Measurements from ENCODE around the gene PRSS22. TPM values are rescaled to one million over a fixed set of nuclear protein-coding genes. Genes with fewer than 3 reads are reported as not detected.

Gene PRSS22
- total RNA-seq, 6 donors from 2014 or later = 9.3 to 24.8 (median 16.6) TPM

GRCh38 chr16:2828521-2828840 lies 29.5 kb downstream of the PRSS22 start:
- Histone ChIP-seq H3K4me3 (no peak overlapping the region), H3K4me1 (peaks cover 0 to 12% (median 4%) of the 10 kb centered on the region in 4 donors), H3K36me3 (no peaks in the 10 kb centered on the region), H3K9me3 (no peaks in the 10 kb centered on the region), H3K27me3 (no peaks in the 10 kb centered on the region), H3K27ac (no peak overlapping the region)
- ATAC-seq (ENCODE audit: low FRiP score in 2 of 2) (no peak), DNase-seq (no peak)
- TF ChIP-seq CTCF (IDR thresholded peaks at IDR 0.05) (no peak), POLR2AphosphoS5 (IDR thresholded peaks at IDR 0.05) (no peak), EP300 (IDR thresholded peaks at IDR 0.05) (no peak), POLR2A (IDR thresholded peaks at IDR 0.05) (no peak)
- WGBS, 2 donors = 86 to 88% methylated on average over 5 to 8 of the region's 8 CpGs

DNA sequence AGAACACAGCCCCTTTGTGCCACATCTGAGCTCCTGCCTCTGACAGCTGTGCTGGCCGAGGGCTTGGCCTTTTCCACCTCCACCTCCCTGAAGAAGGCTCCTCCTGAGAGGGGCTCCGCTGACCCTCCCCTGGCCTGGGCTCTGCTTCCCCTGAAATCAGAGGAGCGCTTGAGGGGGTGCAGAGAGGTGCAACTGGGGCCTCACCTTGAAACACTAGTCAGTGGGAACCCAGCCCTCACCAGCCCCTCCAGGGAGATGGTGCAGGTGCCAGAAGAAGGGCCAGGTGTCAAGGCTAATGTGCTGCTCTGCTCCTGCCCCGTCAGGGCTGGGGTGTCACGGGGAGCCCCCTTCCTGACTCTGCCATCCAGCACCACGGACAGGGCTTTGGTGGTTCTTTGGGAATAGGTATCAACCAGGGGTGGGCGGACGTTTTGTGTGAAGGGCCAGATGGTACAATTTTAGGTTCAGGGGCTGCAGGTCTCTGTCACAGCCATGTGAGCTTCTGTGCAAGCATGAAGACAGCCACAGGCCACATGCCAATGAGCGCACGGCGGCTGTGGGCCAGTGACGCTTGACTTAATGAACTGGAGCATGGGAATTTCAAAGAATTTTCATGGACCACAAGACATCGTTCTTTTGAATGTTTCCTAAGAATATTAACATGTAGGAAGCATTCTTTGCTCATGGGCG lies 30.0 kb downstream of the PRSS22 start:
- no peak for TF ChIP-seq EP300 (IDR thresholded peaks at IDR 0.05)
- no peak for TF ChIP-seq POLR2A (IDR thresholded peaks at IDR 0.05)
- no peak for TF ChIP-seq POLR2AphosphoS5 (IDR thresholded peaks at IDR 0.05)
- no peak for TF ChIP-seq CTCF (IDR thresholded peaks at IDR 0.05)
- Histone ChIP-seq H3K36me3 (no peaks in the 10 kb centered on the region), H3K4me3 (no peak overlapping the region), H3K9me3 (no peaks in the 10 kb centered on the region), H3K4me1 (peaks cover 0 to 12% (median 4%) of the 10 kb centered on the region in 4 donors), H3K27me3 (no peaks in the 10 kb centered on the region), H3K27ac (no peak overlapping the region)
- ATAC-seq (ENCODE audit: low FRiP score in 2 of 2) = no peak
- no peak for DNase-seq
- 78 to 80% methylated on average over 11 to 14 of the region's 14 CpGs for WGBS, 2 donors

DNA sequence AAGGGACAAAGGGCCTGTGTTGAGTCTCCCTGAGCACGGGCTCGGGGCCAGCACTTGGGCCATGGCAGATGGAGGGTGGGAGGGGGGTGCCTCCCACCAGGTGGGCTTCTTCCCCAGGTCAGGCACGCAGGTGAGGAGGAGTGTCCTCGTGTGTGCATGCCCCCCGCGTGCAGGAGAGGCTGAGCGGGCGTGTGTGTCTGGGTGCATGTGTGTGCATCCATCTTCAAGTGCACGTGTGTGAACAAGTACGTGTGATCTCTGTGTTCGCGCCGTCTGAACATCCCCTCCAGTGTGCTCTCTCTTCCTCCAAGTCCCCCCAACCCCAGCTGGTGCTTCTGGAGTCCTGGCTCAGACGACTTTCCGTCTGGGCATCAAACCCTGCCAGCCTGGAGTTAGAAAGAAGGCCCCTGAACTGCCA lies 30.6 kb downstream of the PRSS22 start:
- no peak overlapping the region for H3K27ac ChIP-seq
- 80 to 88% methylated on average over 6 to 15 of the region's 15 CpGs for WGBS, 2 donors
- no peaks in the 10 kb centered on the region for H3K27me3 ChIP-seq
- no peaks in the 10 kb centered on the region for H3K9me3 ChIP-seq
- peak in 1 of 2 donors; percentile 44 for DNase-seq
- ATAC-seq (ENCODE audit: low FRiP score in 2 of 2) = no peak
- no peaks in the 10 kb centered on the region for H3K36me3 ChIP-seq
- no peak overlapping the region for H3K4me3 ChIP-seq
- no peak for TF ChIP-seq CTCF (IDR thresholded peaks at IDR 0.05)
- TF ChIP-seq POLR2AphosphoS5 (IDR thresholded peaks at IDR 0.05) = no peak
- no peak for TF ChIP-seq POLR2A (IDR thresholded peaks at IDR 0.05)
- TF ChIP-seq EP300 (IDR thresholded peaks at IDR 0.05) = no peak
- H3K4me1 ChIP-seq = peaks cover 0 to 12% (median 4%) of the 10 kb centered on the region in 4 donors

DNA sequence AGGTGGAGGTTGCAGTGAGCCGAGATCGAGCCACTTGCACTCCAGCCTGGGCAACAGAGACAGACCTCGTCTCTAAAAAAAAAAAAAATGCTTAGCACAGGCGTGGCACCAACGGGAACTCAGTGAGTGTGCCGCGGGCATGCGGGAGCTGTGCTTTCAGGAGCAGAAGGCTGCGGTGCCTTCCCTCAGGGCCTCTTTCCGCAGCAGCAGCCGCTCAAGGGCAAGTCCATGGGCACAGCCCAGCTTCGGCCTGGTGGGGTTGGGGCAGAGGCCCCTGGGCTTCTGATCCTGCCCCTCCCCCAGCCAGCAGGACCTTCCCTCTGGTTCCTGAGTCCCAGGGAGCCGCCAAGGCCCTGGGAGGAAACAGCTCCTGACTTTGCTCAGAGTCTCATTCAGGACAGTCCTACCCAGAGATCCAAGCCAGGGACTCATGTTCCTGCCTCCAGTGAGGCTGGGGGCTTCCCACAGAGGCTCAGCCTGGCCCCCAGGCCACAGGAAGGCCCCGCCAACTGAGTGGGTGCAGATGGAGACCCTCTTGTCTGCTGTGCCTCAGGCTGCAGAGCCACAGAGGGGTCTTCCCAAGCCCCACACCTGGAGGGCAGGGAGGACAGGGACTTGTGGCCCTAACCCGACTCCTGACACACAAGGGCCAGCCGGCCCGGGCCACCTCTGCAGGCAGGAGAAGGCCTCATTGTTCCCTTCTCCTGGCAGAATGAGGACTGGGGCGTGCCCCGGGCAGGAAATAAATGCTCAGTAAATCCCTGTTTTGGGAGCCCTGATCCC lies 31.2 kb downstream of the PRSS22 start:
- H3K4me3 ChIP-seq = no peak overlapping the region
- peaks cover 0 to 12% (median 4%) of the 10 kb centered on the region in 4 donors for H3K4me1 ChIP-seq
- no peak for DNase-seq
- WGBS, 2 donors = 74 to 75% methylated on average over 13 to 16 of the region's 19 CpGs
- no peaks in the 10 kb centered on the region for H3K27me3 ChIP-seq
- no peak for ATAC-seq (ENCODE audit: low FRiP score in 2 of 2)
- no peak for TF ChIP-seq EP300 (IDR thresholded peaks at IDR 0.05)
- TF ChIP-seq POLR2A (IDR thresholded peaks at IDR 0.05) = no peak
- no peak for TF ChIP-seq CTCF (IDR thresholded peaks at IDR 0.05)
- TF ChIP-seq POLR2AphosphoS5 (IDR thresholded peaks at IDR 0.05) = no peak
- H3K9me3 ChIP-seq = no peaks in the 10 kb centered on the region
- no peak overlapping the region for H3K27ac ChIP-seq
- no peaks in the 10 kb centered on the region for H3K36me3 ChIP-seq
